Caco-2 (cell line): ENCODE data around the gene STRAP. TPM values are rescaled to one million over a fixed set of nuclear protein-coding genes. Genes with fewer than 3 reads are reported as not detected.
"Not testable (repeated sequence)": the region's sequence is repeated elsewhere in the genome, so short reads cannot be mapped to it uniquely, and the experiment has no call there.

Experiments used
- BruUV-seq: library from RNA; stranded (reverse); fragments of 400-500 nt; replicated peaks from 2 replicates; lab custom pipeline; 2021; lab: Mats Ljungman, UMichigan
- CTCF ChIA-PET: fragments of 300-600 bp; sonication (Branson Sonifier 250); formaldehyde crosslinking; loops from one replicate; lab custom pipeline; 2022; ENCODE audit warnings: antibody characterized with exemption; lab: Charles Lee
- POLR2A ChIA-PET: fragments of 300-600 bp; sonication (Branson Sonifier 250); formaldehyde crosslinking; loops from one replicate; lab custom pipeline; 2022; ENCODE audit warnings: antibody characterized with exemption; lab: Charles Lee
- DNase-seq, 2 experiments: peaks; one replicate each; pipeline versions ENCODE4 v3.0.0 to v3.0.0-alpha.2; 2020 to 2022
- H3K27me3 ChIP-seq: replicated peaks from 2 replicates; pipeline ENCODE4 v1.6.0; 2011; ENCODE audit warnings: low read length; ENCODE audit not compliant: control insufficient read depth, insufficient read depth
- H3K36me3 ChIP-seq: 2 replicates; pipeline ENCODE4 v1.5.1; 2011; ENCODE audit warnings: low read length; ENCODE audit not compliant: control insufficient read depth, insufficient read depth
- H3K4me1 ChIP-seq: fragments of 250-450 bp; sonication (Bioruptor Pico); 2 replicates; pipeline ENCODE4 v1.5.1; 2020; ENCODE audit warnings: mild to moderate bottlenecking
- H3K4me3 ChIP-seq: 2 replicates; pipeline ENCODE4 v1.5.1; 2011; ENCODE audit warnings: low read depth, mild to moderate bottlenecking, control low read depth, low read length
- H3K9me3 ChIP-seq: fragments of 250-450 bp; sonication (Bioruptor Pico); 2 replicates; pipeline ENCODE4 v1.5.1; 2020; ENCODE audit warnings: mild to moderate bottlenecking, moderate library complexity
- H3K27ac Mint-ChIP-seq: one replicate; pipeline ENCODE4 v1.8.0; 2022; ENCODE audit warnings: mixed read lengths; ENCODE audit not compliant: unreplicated experiment
- H3K27me3 Mint-ChIP-seq: one replicate; pipeline ENCODE4 v1.8.0; 2022; ENCODE audit warnings: mixed read lengths; ENCODE audit not compliant: insufficient read depth, unreplicated experiment
- H3K36me3 Mint-ChIP-seq: one replicate; pipeline ENCODE4 v1.8.0; 2022; ENCODE audit warnings: mild to moderate bottlenecking, mixed read lengths; ENCODE audit not compliant: insufficient read depth, unreplicated experiment
- H3K4me1 Mint-ChIP-seq: one replicate; pipeline ENCODE4 v1.8.0; 2022; ENCODE audit warnings: low read depth, mixed read lengths; ENCODE audit not compliant: unreplicated experiment
- H3K4me3 Mint-ChIP-seq: one replicate; pipeline ENCODE4 v1.8.0; 2022; ENCODE audit warnings: mild to moderate bottlenecking, moderate library complexity, mixed read lengths; ENCODE audit not compliant: unreplicated experiment
- H3K9me3 Mint-ChIP-seq: one replicate; pipeline ENCODE4 v1.8.0; 2022; ENCODE audit warnings: mixed read lengths; ENCODE audit not compliant: unreplicated experiment
- intact Hi-C: fragments of 100-400 bp; cut with micrococcal nuclease; formaldehyde crosslinking; loops from one replicate; pipeline ENCODE4 v1.10.0; 2022; ENCODE audit not compliant: unreplicated experiment
- total RNA-seq: library from RNA; stranded (reverse); gene quantifications from 2 replicates; pipeline ENCODE4 v1.2.3, GENCODE V29; 2022
- TF ChIP-seq, protein P1 (sequence below), 2 experiments: fragments of 200-600 bp in 1 of 2; IDR thresholded peaks; 1 replicate in 1 of 2; 2 replicates in 1 of 2; pipeline versions ENCODE4 v1.5.1 to v1.8.0; 2011 to 2022; ENCODE audit warnings: antibody characterized with exemption in 1 of 2, control low read depth in 1 of 2, inconsistent platforms in 1 of 2, low read depth in 1 of 2, low read length in 1 of 2, mild to moderate bottlenecking in 1 of 2, moderate library complexity in 1 of 2; ENCODE audit not compliant: insufficient read depth in 1 of 2, severe bottlenecking in 1 of 2, unreplicated experiment in 1 of 2

Gene STRAP
- total RNA-seq, 1 experiment from 2014 or later = 246 TPM

- H3K9me3 Mint-ChIP-seq = peaks cover 33% of the 10 kb centered on the region
- no peak overlapping the region for H3K27ac Mint-ChIP-seq
- Histone ChIP-seq H3K4me3 (no peak overlapping the region), H3K27me3 (no peaks in the 10 kb centered on the region), H3K4me1 (no peaks in the 10 kb centered on the region), H3K36me3 (0 out of 2 replicates have a peak, but pooled peaks cover 1% of the 10 kb centered on the region), H3K9me3 (no peaks in the 10 kb centered on the region; the same call in 1 of the 2 replicates)
- no TSS peak for BruUV-seq
- DNase-seq = no peak
- H3K4me1 Mint-ChIP-seq = no peaks in the 10 kb centered on the region
- no peak overlapping the region for H3K4me3 Mint-ChIP-seq
- POLR2A ChIA-PET = no interaction called here
- TF ChIP-seq, protein P1, sequence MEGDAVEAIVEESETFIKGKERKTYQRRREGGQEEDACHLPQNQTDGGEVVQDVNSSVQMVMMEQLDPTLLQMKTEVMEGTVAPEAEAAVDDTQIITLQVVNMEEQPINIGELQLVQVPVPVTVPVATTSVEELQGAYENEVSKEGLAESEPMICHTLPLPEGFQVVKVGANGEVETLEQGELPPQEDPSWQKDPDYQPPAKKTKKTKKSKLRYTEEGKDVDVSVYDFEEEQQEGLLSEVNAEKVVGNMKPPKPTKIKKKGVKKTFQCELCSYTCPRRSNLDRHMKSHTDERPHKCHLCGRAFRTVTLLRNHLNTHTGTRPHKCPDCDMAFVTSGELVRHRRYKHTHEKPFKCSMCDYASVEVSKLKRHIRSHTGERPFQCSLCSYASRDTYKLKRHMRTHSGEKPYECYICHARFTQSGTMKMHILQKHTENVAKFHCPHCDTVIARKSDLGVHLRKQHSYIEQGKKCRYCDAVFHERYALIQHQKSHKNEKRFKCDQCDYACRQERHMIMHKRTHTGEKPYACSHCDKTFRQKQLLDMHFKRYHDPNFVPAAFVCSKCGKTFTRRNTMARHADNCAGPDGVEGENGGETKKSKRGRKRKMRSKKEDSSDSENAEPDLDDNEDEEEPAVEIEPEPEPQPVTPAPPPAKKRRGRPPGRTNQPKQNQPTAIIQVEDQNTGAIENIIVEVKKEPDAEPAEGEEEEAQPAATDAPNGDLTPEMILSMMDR (IDR thresholded peaks at IDR 0.05; ENCODE audit: insufficient read depth in 1 of 2, low read depth in 1 of 2, low read length in 1 of 2, severe bottlenecking in 1 of 2, unreplicated experiment in 1 of 2) = no peak
- intact Hi-C loops = no loop called here
- H3K27me3 Mint-ChIP-seq = no peaks in the 10 kb centered on the region
- H3K36me3 Mint-ChIP-seq = peaks cover 19% of the 10 kb centered on the region
- CTCF ChIA-PET = interaction anchor here (0.5 to 0.7 kb wide), 2 partner anchors 43 to 153 kb away, joined by 3 to 4 read pairs; no protein-coding TSS in a partner anchor
These were observed 60.3 kb downstream of the STRAP start for GRCh38 chr12:15942475-15942874.

- BruUV-seq, H3K27me3 Mint-ChIP-seq, H3K27me3 ChIP-seq, H3K4me1 Mint-ChIP-seq, intact Hi-C loops, DNase-seq, POLR2A ChIA-PET, H3K9me3 ChIP-seq, H3K27ac Mint-ChIP-seq, CTCF ChIA-PET, H3K4me3 ChIP-seq, H3K4me1 ChIP-seq, H3K4me3 Mint-ChIP-seq, H3K36me3 ChIP-seq: not testable (repeated sequence)
- peaks cover 19% of the 10 kb centered on the region for H3K36me3 Mint-ChIP-seq
- peaks cover 35% of the 10 kb centered on the region for H3K9me3 Mint-ChIP-seq
These were observed 61.3 kb downstream of the STRAP start for GRCh38 chr12:15943519-15943918.

DNA sequence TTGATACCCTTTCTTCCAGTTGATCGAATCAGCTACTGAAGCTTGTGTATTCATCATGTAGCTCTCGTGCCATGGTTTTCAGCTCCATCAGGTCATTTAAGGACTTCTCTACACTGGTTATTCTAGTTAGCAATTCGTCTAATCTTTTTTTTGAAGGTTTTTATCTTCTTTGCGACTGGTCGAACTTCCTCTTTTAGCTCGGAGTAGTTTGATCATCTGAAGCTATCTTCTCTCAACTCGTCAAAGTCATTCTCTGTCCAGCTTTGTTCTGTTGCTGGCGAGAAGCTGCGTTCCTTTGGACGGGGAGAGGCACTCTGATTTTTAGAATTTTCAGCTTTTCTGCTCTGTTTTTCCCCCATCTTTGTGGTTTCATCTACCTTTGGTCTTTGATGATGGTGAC is 66.3 kb downstream of the STRAP start:
- DNase-seq, H3K4me3 ChIP-seq, H3K27ac Mint-ChIP-seq, H3K4me3 Mint-ChIP-seq, H3K4me1 ChIP-seq, BruUV-seq, H3K36me3 Mint-ChIP-seq, intact Hi-C loops, CTCF ChIA-PET, H3K27me3 ChIP-seq, H3K27me3 Mint-ChIP-seq, H3K4me1 Mint-ChIP-seq, H3K36me3 ChIP-seq, POLR2A ChIA-PET: not testable (repeated sequence)
- peaks cover 27% of the 10 kb centered on the region for H3K9me3 Mint-ChIP-seq
- H3K9me3 ChIP-seq = peaks cover 17% of the 10 kb centered on the region; the same call in 1 of the 2 replicates

Other genes with a start within 250 kb of the STRAP start
- 13.9 and 20.1 TPM in 2 replicates for gene EPS8, start 93.0 kb upstream of the STRAP start, total RNA-seq
- 84.3 and 86.4 TPM in 2 replicates for gene DERA, start 28.9 kb downstream of the STRAP start, total RNA-seq